Ecto neural progenitor cell (in vitro differentiated cells): ENCODE data around the gene ERVW-1.

Experiments used
- DNase-seq: peaks from one replicate; pipeline ENCODE4 v3.0.0-alpha.2; 2018; ENCODE audit warnings: low spot score

ERVW-1 gene

DNA sequence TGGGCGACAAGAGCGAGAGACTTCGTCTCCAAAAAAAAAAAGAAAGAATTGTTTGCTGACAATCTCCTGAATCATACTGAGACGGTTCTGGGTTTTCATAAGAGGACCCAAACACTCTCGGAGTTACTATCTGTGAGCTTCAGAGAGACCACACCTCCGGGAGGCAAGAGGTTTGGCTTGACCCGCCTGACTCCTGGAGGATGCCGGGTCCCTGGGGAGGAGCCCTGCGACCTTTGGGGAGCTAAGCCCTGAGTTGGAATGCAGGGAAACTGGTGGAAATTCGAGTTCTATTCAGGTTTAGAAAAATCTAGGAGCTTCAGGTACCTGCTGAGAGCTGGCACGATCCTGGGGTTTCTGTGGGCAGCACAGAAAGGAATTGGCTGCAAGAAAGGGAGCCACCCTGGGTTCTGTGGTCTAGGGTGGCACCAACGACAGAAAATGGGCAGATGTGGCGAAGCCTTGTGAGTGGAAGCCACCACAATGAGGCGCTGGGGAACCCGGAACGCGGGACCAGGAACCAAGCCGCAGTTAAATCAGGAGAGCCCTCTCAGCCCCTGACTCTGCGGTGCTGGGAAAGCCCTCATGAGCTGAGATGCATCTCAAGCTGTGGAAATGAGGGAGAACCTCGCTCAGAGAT is 52.3 kb downstream of the ERVW-1 start:
- DNase-seq, result no peak

DNA sequence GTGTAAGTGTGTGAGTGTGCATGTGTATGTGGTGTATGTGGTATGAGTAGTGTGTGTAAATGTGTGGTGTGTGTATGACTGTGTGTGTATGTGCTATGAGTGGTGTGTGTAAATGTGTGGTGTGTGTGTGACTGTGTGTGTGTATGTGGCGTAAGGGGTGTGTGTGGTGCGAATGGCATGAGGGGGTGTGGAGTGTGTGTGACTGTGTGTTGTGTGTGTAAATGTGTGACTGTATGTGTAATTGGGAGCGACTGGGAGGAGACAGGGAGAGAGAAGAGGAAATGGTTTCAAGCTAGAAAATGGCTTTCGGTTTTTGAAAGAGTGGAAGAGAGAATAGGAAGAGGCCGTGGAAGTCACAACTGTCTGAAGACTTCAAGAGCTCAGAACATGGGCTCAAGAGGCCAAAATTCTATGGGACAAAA is 54.0 kb downstream of the ERVW-1 start:
- DNase-seq, result no peak

DNA sequence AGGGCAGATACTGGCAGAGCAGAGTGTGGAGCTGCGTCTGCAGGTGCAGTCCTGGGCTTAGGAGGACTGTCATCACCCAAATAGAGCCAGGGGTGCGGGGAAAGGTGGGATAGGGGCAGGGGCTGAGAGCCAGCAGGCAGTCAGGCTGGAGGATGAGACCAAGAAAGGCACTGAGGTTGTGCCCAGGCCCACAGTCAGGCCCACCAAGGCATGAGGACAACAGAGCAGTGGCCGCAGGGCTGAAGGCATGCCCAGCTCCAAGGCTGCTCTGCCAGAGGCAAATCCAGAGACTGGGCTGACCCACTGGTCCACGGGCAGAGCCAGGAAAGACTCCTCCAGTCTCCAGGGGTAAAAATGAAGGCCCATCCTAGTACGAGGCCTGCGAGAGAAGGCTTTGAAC is 54.8 kb downstream of the ERVW-1 start:
- no peak for DNase-seq

DNA sequence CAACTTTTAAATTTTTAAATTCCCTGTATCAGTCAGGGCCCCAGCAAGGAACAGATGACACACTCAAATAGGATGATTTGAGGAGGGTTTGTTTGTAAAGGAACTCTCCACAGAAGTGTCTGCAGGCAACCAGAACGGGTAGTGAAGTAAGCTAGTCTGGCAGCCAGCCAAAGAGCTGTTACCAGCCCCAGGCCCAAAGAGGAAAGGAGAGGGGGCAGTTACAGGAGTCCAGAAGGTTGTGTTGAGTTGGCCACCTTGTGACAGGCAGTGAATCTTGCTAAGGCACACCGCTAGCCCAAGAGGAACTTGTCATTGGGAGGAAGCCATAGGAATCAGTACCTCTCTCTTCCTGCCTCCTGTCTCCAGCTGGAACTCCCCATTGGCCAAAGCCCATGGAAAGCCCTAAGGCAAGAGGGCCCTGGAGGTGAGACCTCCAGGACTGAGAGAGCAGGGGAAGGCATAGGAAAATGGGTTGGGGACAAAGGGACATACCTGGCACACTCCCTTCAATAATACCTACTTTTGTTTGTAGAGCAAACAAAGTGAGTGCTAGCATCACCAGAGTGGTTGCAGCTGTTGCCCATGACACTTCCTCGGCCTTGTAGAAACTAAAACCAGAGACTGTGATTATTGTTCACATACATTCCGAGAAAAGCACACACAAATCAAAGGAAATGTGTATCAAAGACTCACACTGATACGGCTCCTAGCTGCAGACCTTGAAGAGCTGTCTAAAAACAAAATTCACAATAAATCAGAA is 55.9 kb downstream of the ERVW-1 start:
- no peak for DNase-seq
